IMR-90 (cell line): ENCODE measurements around the gene VEGFA.

ENCODE experiments used
- BHLHE40 ChIP-seq: fragments of 150-350 bp; IDR thresholded peaks from 2 replicates; pipeline ENCODE4 v1.6.1; 2016; ENCODE audit warnings: mild to moderate bottlenecking, low read depth, low read length
- CEBPB ChIP-seq: IDR thresholded peaks from 2 replicates; pipeline ENCODE4 v1.6.1; 2012; ENCODE audit warnings: low read depth, low read length, improper control_type of control experiment
- CHD1 ChIP-seq: IDR thresholded peaks from 2 replicates; pipeline ENCODE4 v1.6.1; 2012; ENCODE audit warnings: low read depth, low read length, improper control_type of control experiment
- CTCF ChIP-seq: conservative IDR thresholded peaks from 2 replicates; pipeline ENCODE4 v1.5.1; 2012; ENCODE audit warnings: mild to moderate bottlenecking, low read depth, low read length, improper control_type of control experiment
- POLR2A ChIP-seq: IDR thresholded peaks from 2 replicates; pipeline ENCODE4 v1.6.1; 2012; ENCODE audit warnings: mild to moderate bottlenecking, low read depth, low read length
- RFX5 ChIP-seq: IDR thresholded peaks from 2 replicates; pipeline ENCODE4 v1.8.0; 2012; ENCODE audit warnings: low read depth, mild to moderate bottlenecking, low read length, moderate library complexity
- SMC3 ChIP-seq: fragments of 150-350 bp; IDR thresholded peaks from 2 replicates; pipeline ENCODE4 v1.6.1; 2016; ENCODE audit warnings: low read depth, mild to moderate bottlenecking, antibody characterized with exemption, low read length, moderate library complexity

- no peak for TF ChIP-seq RFX5
- TF ChIP-seq CTCF: no peak
- no peak for TF ChIP-seq CHD1
- TF ChIP-seq CEBPB: no peak
- no peak for TF ChIP-seq POLR2A
- TF ChIP-seq SMC3: no peak
- no peak for TF ChIP-seq BHLHE40
Measured at GRCh38 chr6:43734294-43734665, 35.7 kb upstream of the VEGFA start.
